IPS-20b (cell line): ENCODE data around the gene SLC6A6.

Experiments used
- H3K27ac ChIP-seq: one replicate; pipeline ENCODE4 v1.5.1; 2013; ENCODE audit warnings: low read length
- H3K27me3 ChIP-seq: 2 replicates; pipeline ENCODE4 v1.6.1; 2013; ENCODE audit warnings: mild to moderate bottlenecking, low read length, inconsistent platforms; ENCODE audit not compliant: insufficient read depth
- H3K36me3 ChIP-seq: 2 replicates; pipeline ENCODE4 v1.6.1; 2013; ENCODE audit warnings: low read depth, mild to moderate bottlenecking, inconsistent platforms, low read length, moderate library complexity; ENCODE audit not compliant: insufficient read depth
- H3K4me1 ChIP-seq: 2 replicates; pipeline ENCODE4 v1.6.1; 2013; ENCODE audit warnings: mild to moderate bottlenecking, control low read depth, inconsistent platforms, low read length, moderate library complexity; ENCODE audit not compliant: insufficient read depth
- H3K4me3 ChIP-seq: 2 replicates; pipeline ENCODE4 v1.5.1; 2013; ENCODE audit warnings: mild to moderate bottlenecking, low read length, inconsistent platforms
- H3K9ac ChIP-seq: 2 replicates; pipeline ENCODE4 v1.6.1; 2013; ENCODE audit warnings: low read depth, mild to moderate bottlenecking, inconsistent platforms, low read length, moderate library complexity
- H3K9me3 ChIP-seq: 2 replicates; pipeline ENCODE4 v1.6.1; 2013; ENCODE audit warnings: mild to moderate bottlenecking, low read depth, low read length, inconsistent platforms; ENCODE audit not compliant: insufficient read depth

SLC6A6 gene

DNA sequence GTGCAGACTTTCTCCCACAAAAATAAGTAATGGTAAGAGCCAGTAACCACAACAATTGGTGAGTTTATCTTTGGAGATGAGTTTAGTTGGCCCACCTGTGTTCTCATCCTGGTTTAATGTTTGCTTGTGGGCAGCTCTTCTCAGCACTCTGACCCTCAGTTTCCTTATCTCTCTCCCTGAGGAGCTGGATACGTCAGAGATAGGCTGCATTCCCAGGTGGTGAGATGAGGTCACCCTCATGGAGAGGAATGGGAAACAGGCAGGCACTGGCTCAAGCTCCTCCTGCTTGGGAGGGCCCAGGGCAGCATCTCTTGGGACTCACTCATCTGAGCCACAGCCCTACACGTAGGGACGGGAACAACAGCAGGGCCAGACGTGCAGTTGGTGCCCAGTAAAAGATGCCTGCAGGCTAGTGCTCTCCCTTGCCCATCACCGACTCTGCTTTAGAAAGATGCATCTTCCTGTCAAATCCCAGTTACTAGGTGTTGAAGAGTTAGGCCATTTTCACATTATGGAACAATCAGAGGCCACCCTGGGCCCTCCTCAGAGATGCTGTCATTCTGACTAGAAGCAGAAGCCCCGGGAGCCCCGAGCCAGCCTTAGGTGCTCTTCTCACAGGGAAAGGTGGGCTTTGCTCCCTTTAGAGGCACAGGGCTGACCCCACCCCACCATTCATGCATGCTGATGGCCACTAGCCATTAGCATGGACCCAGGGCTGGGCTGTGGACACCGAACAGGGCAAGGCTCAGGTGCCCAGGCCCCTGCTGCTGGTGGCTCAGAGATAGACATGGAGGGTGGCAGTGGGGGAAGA is 78.0 kb downstream of the SLC6A6 start:
- Histone ChIP-seq H3K9ac (no peak overlapping the region), H3K27me3 (no peaks in the 10 kb centered on the region), H3K27ac (no peak overlapping the region), H3K36me3 (peaks cover 96% of the 10 kb centered on the region), H3K4me1 (peaks cover 8% of the 10 kb centered on the region; the same call in 1 of the 2 replicates), H3K4me3 (no peak overlapping the region), H3K9me3 (no peaks in the 10 kb centered on the region)

GRCh38 chr3:14481018-14481645 is 78.7 kb downstream of the SLC6A6 start:
- Histone ChIP-seq H3K4me3 (no peak overlapping the region), H3K27ac (no peak overlapping the region), H3K9ac (no peak overlapping the region), H3K9me3 (no peaks in the 10 kb centered on the region), H3K36me3 (peaks cover 96% of the 10 kb centered on the region), H3K4me1 (peaks cover 8% of the 10 kb centered on the region; the same call in 1 of the 2 replicates), H3K27me3 (no peaks in the 10 kb centered on the region)

DNA sequence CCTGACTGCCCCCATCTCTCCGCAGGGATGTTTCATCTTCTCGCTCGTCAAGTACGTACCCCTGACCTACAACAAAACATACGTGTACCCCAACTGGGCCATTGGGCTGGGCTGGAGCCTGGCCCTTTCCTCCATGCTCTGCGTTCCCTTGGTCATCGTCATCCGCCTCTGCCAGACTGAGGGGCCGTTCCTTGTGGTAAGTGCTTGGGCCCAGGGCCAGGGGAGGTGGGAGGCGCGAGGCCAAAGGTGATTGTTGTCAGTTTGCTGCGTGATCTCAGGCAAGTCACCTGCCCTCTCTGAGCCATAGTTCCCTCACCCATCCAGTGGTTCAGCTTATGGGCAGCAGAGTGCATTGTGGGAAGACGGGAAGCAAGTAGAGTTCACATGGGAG is 79.2 kb downstream of the SLC6A6 start:
- Histone ChIP-seq H3K27me3 (no peaks in the 10 kb centered on the region), H3K36me3 (peaks cover 96% of the 10 kb centered on the region), H3K4me1 (peaks cover 8% of the 10 kb centered on the region; the same call in 1 of the 2 replicates), H3K4me3 (no peak overlapping the region), H3K9me3 (no peaks in the 10 kb centered on the region), H3K27ac (no peak overlapping the region), H3K9ac (no peak overlapping the region)

- peaks cover 8% of the 10 kb centered on the region; the same call in 1 of the 2 replicates for H3K4me1 ChIP-seq
- H3K27ac ChIP-seq = no peak overlapping the region
- H3K9ac ChIP-seq = no peak overlapping the region; the same call in 1 of the 2 replicates
- H3K27me3 ChIP-seq = no peaks in the 10 kb centered on the region
- H3K36me3 ChIP-seq = peaks cover 96% of the 10 kb centered on the region
- no peaks in the 10 kb centered on the region for H3K9me3 ChIP-seq
- no peak overlapping the region for H3K4me3 ChIP-seq
Observed at GRCh38 chr3:14482271-14482721, 79.9 kb downstream of the SLC6A6 start.

DNA sequence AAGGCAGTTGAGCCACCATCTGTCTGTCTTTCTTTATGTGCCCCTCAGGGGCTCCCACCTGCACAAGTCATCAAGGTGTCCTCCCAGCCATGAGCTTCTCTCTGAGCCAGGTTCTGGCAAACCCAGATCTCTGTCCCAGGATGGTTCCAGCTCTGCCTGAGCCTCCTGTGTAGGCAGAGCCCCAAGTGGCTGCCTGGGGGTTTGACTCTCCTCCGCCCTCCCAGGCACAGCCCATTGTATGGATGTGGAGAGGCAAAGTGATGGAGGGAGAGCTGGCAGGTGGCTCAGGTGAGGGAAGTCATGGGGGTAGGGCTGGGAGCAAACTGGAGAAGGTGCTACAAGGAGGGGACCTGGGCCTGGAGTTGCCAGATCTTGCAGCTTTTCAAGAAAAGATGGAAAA is 80.9 kb downstream of the SLC6A6 start:
- H3K4me1 ChIP-seq = peaks cover 8% of the 10 kb centered on the region; the same call in 1 of the 2 replicates
- H3K4me3 ChIP-seq = no peak overlapping the region
- no peaks in the 10 kb centered on the region for H3K9me3 ChIP-seq
- H3K36me3 ChIP-seq = peaks cover 94% of the 10 kb centered on the region
- H3K9ac ChIP-seq = no peak overlapping the region
- H3K27ac ChIP-seq = no peak overlapping the region
- no peaks in the 10 kb centered on the region for H3K27me3 ChIP-seq

- Histone ChIP-seq H3K27me3 (no peaks in the 10 kb centered on the region), H3K36me3 (peaks cover 86% of the 10 kb centered on the region), H3K4me1 (peaks cover 8% of the 10 kb centered on the region; the same call in 1 of the 2 replicates), H3K4me3 (no peak overlapping the region), H3K27ac (no peak overlapping the region), H3K9me3 (no peaks in the 10 kb centered on the region), H3K9ac (no peak overlapping the region)
Observed at GRCh38 chr3:14484741-14485140, 82.3 kb downstream of the SLC6A6 start.

GRCh38 chr3:14485981-14486380 is 83.6 kb downstream of the SLC6A6 start:
- Histone ChIP-seq H3K9me3 (no peaks in the 10 kb centered on the region), H3K27ac (no peak overlapping the region), H3K36me3 (peaks cover 74% of the 10 kb centered on the region), H3K27me3 (no peaks in the 10 kb centered on the region), H3K4me3 (no peak overlapping the region), H3K9ac (no peak overlapping the region), H3K4me1 (peaks cover 8% of the 10 kb centered on the region; the same call in 1 of the 2 replicates)

DNA sequence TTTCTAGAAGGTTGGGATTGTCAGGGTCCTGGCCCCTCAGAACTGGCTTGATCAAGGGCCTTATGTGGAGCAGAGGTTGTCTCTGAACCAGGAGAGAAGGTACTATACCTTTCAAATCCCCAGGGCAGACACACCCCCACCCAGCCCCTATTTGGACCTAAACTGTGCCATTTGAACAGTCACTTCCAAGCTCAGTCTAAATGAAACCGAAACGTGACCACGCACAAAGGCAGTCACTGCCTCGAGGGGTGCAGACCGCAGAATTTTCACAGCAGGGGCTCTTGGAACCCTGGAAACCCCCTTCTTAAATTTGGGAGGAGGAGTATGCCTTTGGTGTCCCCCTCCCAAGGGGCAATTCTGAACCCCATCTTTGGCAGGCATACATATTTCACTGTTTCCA is 84.1 kb downstream of the SLC6A6 start:
- H3K9ac ChIP-seq = no peak overlapping the region
- H3K36me3 ChIP-seq = peaks cover 69% of the 10 kb centered on the region

GRCh38 chr3:14487086-14487485 is 84.7 kb downstream of the SLC6A6 start:
- no peaks in the 10 kb centered on the region for H3K27me3 ChIP-seq
- peaks cover 63% of the 10 kb centered on the region for H3K36me3 ChIP-seq
- H3K27ac ChIP-seq = no peak overlapping the region
- no peaks in the 10 kb centered on the region for H3K9me3 ChIP-seq
- no peak overlapping the region for H3K4me3 ChIP-seq
- no peak overlapping the region for H3K9ac ChIP-seq
- H3K4me1 ChIP-seq = peaks cover 4% of the 10 kb centered on the region; the same call in 1 of the 2 replicates

More for the DNA sequence above, 84.1 kb downstream of the SLC6A6 start:
- no peaks in the 10 kb centered on the region for H3K9me3 ChIP-seq
- H3K27me3 ChIP-seq = no peaks in the 10 kb centered on the region
- no peak overlapping the region for H3K4me3 ChIP-seq
- H3K4me1 ChIP-seq = peaks cover 8% of the 10 kb centered on the region; the same call in 1 of the 2 replicates
- H3K27ac ChIP-seq = no peak overlapping the region

GRCh38 chr3:14487821-14488220 is 85.4 kb downstream of the SLC6A6 start:
- Histone ChIP-seq H3K9me3 (no peaks in the 10 kb centered on the region), H3K27ac (no peak overlapping the region), H3K9ac (no peak overlapping the region), H3K4me1 (no peaks in the 10 kb centered on the region), H3K4me3 (no peak overlapping the region), H3K36me3 (peaks cover 59% of the 10 kb centered on the region), H3K27me3 (no peaks in the 10 kb centered on the region)

- H3K9me3 ChIP-seq = no peaks in the 10 kb centered on the region
- no peak overlapping the region for H3K4me3 ChIP-seq
- no peaks in the 10 kb centered on the region for H3K4me1 ChIP-seq
- no peak overlapping the region for H3K9ac ChIP-seq
- no peak overlapping the region for H3K27ac ChIP-seq
- peaks cover 52% of the 10 kb centered on the region for H3K36me3 ChIP-seq
- no peaks in the 10 kb centered on the region for H3K27me3 ChIP-seq
Observed at GRCh38 chr3:14488286-14489041, 86.1 kb downstream of the SLC6A6 start.
